Fibroblast of mammary gland (primary cell): ENCODE measurements around the gene GPR17.

ENCODE experiments used
- DNase-seq: peaks from one replicate; pipeline ENCODE4 v3.0.0-alpha.2; 2010; ENCODE audit warnings: low read depth
- H3K4me3 ChIP-seq: 2 replicates; pipeline ENCODE4 v1.5.1; 2011; ENCODE audit warnings: low read depth, mild to moderate bottlenecking, low read length, moderate library complexity; ENCODE audit not compliant: control insufficient read depth
- CTCF ChIP-seq: conservative IDR thresholded peaks from 2 replicates; pipeline ENCODE4 v1.5.1; 2011; ENCODE audit warnings: low read depth, low read length, inconsistent platforms; ENCODE audit not compliant: control insufficient read depth, insufficient read depth

The GPR17 gene

GRCh38 chr2:127626917-127627739, 18.8 kb upstream of the GPR17 start:
- no peak for DNase-seq
- no peak for TF ChIP-seq CTCF

GRCh38 chr2:127627740-127628571, 18.0 kb upstream of the GPR17 start:
- no peak for DNase-seq
- no peak overlapping the region for H3K4me3 ChIP-seq
- TF ChIP-seq CTCF, result no peak

More at GRCh38 chr2:127626917-127627739, 18.8 kb upstream of the GPR17 start:
- H3K4me3 ChIP-seq, result no peak overlapping the region

GRCh38 chr2:127628767-127629614, 17.0 kb upstream of the GPR17 start:
- no peak overlapping the region for H3K4me3 ChIP-seq
- TF ChIP-seq CTCF, result no peak

GRCh38 chr2:127629637-127630036, 16.3 kb upstream of the GPR17 start:
- DNase-seq, result no peak
- no peak for TF ChIP-seq CTCF
- H3K4me3 ChIP-seq, result no peak overlapping the region

More at GRCh38 chr2:127628767-127629614, 17.0 kb upstream of the GPR17 start:
- no peak for DNase-seq

GRCh38 chr2:127630096-127630863, 15.7 kb upstream of the GPR17 start:
- DNase-seq, result no peak
- no peak for TF ChIP-seq CTCF
- no peak overlapping the region for H3K4me3 ChIP-seq
